Right cardiac atrium (tissue), 5 donors: ENCODE data around the gene SPATA46. TPM values are rescaled to one million over a fixed set of nuclear protein-coding genes. Genes with fewer than 3 reads are reported as not detected.

Experiments
- ATAC-seq, 2 donors: fragments of 200-7000 bp; cut with Tn5 transposase; one replicate each; pipeline versions ENCODE4 v1.8.0 to v1.9.1; 2020; ENCODE audit warnings: moderate library complexity in 2 of 2, mild to moderate bottlenecking in 1 of 2
- DNase-seq, 3 donors: peaks; one replicate each; pipeline ENCODE4 v3.0.0-alpha.2; 2020
- H3K27ac ChIP-seq: one replicate; pipeline ENCODE4 v1.5.1; 2013; ENCODE audit warnings: mild to moderate bottlenecking, low read length, control low read depth, moderate library complexity
- H3K27me3 ChIP-seq: one replicate; pipeline ENCODE4 v1.6.1; 2013; ENCODE audit not compliant: control insufficient read depth, insufficient read depth
- H3K4me1 ChIP-seq: one replicate; pipeline ENCODE4 v1.6.1; 2013; ENCODE audit warnings: low read length; ENCODE audit not compliant: control insufficient read depth, insufficient read depth
- H3K4me3 ChIP-seq: one replicate; pipeline ENCODE4 v1.5.1; 2013; ENCODE audit warnings: low read length, control low read depth
- H3K9me3 ChIP-seq: one replicate; pipeline ENCODE4 v1.6.1; 2013; ENCODE audit warnings: low read length; ENCODE audit not compliant: control insufficient read depth
- WGBS: extraction: QIAGEN DNeasy Blood & Tissue Kit; methylation state at CpG from one replicate; pipeline ENCODE4 v1.1.7; 2013; 5-methylcytosine and 5-hydroxymethylcytosine counted together
- intact Hi-C, 4 donors: fragments of 100-400 bp; cut with DNase I; formaldehyde crosslinking; loops; one replicate each; pipeline versions ENCODE4 v1.11.0 to v1.14.0; 2022 to 2023
- polyA plus RNA-seq: library from polyadenylated mRNA; stranded (reverse); fragments of 200-250 nt; gene quantifications from one replicate; pipeline ENCODE4 v1.2.3, GENCODE V29; 2013
- total RNA-seq, 4 donors: library from RNA; stranded (reverse); fragmentation: NEBNext Ultra II Directional; extraction: Animal tissue kit (Norgen Biotek cat#: 25700); gene quantifications; one replicate each; pipeline ENCODE4 v1.2.1, GENCODE V29; 2021
- donor health status: healthy with polysubstance abuse.
- donor health status: DM: no; HTN: yes; CAD: no.
- donor health status: DM: no; HTN: no; CAD: no.
- donor health status: DM: no; HTN: yes; CAD: no; lungs with severe emphysema.
- donor health status: DM: yes; HTN: yes; CAD: no.

Gene SPATA46
- total and polyA plus RNA-seq, 5 donors: not detected

DNA sequence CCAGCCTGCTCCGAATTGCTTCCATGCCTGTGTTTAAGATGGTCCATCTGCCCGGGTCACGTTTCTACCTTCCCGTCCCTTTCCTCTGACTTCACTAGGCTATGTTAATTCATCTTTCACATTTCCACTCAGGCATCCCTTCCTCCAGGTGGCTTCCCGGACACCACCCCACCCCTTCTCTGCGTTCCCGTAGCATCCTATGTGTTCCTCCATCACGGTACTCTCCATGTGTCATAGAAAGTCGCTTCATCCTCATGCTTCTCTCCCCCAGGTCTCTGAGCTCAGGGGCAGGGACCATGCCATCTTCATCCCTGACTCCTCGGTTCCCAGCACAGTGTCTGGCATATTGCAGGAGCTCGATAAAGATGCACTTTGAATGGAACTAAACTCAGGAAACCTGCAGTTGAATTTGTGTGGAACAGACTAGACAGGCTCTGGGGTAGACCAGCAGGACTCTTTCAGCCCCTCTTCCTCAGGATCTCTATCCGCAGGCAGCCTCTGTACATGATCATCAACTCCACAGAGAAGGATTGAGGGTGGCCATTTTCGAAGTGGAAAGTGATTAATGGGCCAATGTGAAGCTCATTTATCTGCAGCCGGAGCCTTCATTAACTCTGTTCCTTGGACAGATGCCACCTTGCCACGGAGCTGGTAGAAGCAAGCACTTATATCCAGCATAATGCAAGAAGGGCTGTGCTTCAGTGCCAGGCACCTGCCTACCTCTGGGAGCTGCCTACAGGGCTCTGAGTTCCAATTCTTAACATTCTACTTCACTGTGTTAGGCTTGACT, 13.9 kb upstream of the SPATA46 start:
- 77% methylated on average over 15 of the region's 15 CpGs for WGBS
- intact Hi-C loops: loop anchor here in 3 of 4 donors (5.0 to 10.0 kb wide), 2 partner anchors 333 to 336 kb away; no protein-coding TSS in a partner anchor
- Histone ChIP-seq H3K4me1 (no peaks in the 10 kb centered on the region), H3K4me3 (no peak overlapping the region), H3K27ac (no peak overlapping the region), H3K9me3 (no peaks in the 10 kb centered on the region), H3K27me3 (no peaks in the 10 kb centered on the region)
- ATAC-seq: no peak
- DNase-seq: no peak

DNA sequence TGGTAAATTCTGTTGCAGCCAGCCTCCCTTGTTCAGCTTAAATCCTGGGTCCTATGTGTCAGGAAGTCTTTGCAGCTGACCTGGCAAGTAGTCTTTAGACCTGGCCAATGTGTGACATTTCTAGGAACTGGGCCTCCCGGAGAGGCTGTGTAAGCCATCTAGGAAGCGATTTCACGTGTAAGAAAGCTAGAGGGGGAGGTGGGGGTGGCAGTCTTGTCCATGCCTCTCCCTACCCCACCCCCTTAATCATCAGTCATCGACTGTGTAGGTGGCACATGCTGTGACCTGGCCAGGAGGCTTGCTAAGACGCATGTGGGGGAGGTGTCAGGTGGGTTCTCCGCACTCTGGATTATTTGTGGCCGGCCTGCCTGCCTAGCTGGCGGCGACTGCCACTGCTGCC, 13.3 kb upstream of the SPATA46 start:
- WGBS: 69% methylated on average over 9 of the region's 9 CpGs
- no peaks in the 10 kb centered on the region for H3K27me3 ChIP-seq
- H3K27ac ChIP-seq: no peak overlapping the region
- DNase-seq (no peak), ATAC-seq (no peak)
- no peaks in the 10 kb centered on the region for H3K9me3 ChIP-seq
- no peak overlapping the region for H3K4me3 ChIP-seq
- H3K4me1 ChIP-seq: no peaks in the 10 kb centered on the region
- intact Hi-C loops: loop anchor here (5.0 to 10.0 kb wide), 2 partner anchors 333 to 335 kb away; no protein-coding TSS in a partner anchor

- WGBS: 56% methylated on average over 11 of the region's 11 CpGs
- ATAC-seq: peak in 1 of 2 donors; percentile 13
Measured at GRCh38 chr1:162389021-162389818, 12.6 kb upstream of the SPATA46 start.

DNA sequence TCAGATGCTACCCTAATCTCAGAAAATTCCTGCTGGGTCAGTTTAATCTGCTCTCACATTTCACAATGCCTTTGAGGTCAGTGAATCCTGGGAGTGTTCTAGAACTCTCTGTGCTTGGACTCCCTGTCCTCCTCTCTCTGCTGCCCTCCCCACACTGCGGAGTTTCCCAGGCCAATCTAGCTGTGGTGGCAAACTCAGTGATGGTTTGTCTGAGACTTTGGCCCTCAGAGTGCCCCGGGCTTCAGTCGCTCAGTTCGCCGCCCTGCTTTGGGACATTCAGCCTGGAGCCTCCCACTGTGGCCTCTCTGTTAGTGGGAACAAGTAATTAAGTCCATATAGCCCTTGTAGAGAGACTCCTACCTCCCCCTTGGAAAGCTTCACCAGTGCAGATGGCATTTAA, 12.0 kb upstream of the SPATA46 start:
- Histone ChIP-seq H3K27ac (no peak overlapping the region), H3K4me1 (no peaks in the 10 kb centered on the region), H3K4me3 (no peak overlapping the region), H3K27me3 (no peaks in the 10 kb centered on the region), H3K9me3 (no peaks in the 10 kb centered on the region)
- DNase-seq: peak in 1 of 3 donors; percentile 61
- peak; percentile 73 to 79 for ATAC-seq
- 94% methylated on average over 5 of the region's 5 CpGs for WGBS
- intact Hi-C loops: loop anchor here in 1 of 4 donors (5.0 kb wide), 1 partner anchor 331 kb away; no protein-coding TSS in a partner anchor

More at GRCh38 chr1:162389021-162389818, 12.6 kb upstream of the SPATA46 start:
- intact Hi-C loops: loop anchor here in 1 of 4 donors (5.0 kb wide), 1 partner anchor 332 kb away; no protein-coding TSS in a partner anchor
- no peaks in the 10 kb centered on the region for H3K4me1 ChIP-seq
- no peak overlapping the region for H3K27ac ChIP-seq
- H3K4me3 ChIP-seq: no peak overlapping the region
- no peaks in the 10 kb centered on the region for H3K27me3 ChIP-seq
- H3K9me3 ChIP-seq: no peaks in the 10 kb centered on the region
- no peak for DNase-seq

- Histone ChIP-seq H3K9me3 (no peaks in the 10 kb centered on the region), H3K27me3 (no peaks in the 10 kb centered on the region), H3K27ac (no peak overlapping the region), H3K4me1 (no peaks in the 10 kb centered on the region), H3K4me3 (no peak overlapping the region)
- 84% methylated on average over 8 of the region's 8 CpGs for WGBS
- intact Hi-C loops: loop anchor here in 1 of 4 donors (5.0 kb wide), 1 partner anchor 331 kb away; no protein-coding TSS in a partner anchor
- DNase-seq (no peak), ATAC-seq (no peak)
Measured at GRCh38 chr1:162388083-162388594, 11.5 kb upstream of the SPATA46 start.

GRCh38 chr1:162387226-162388082, 10.8 kb upstream of the SPATA46 start:
- WGBS: 59% methylated on average over 20 of the region's 20 CpGs
- H3K27me3 ChIP-seq: no peaks in the 10 kb centered on the region
- intact Hi-C loops: loop anchor here in 1 of 4 donors (5.0 kb wide), 1 partner anchor 330 kb away; no protein-coding TSS in a partner anchor

GRCh38 chr1:162386292-162387225, 9.9 kb upstream of the SPATA46 start:
- no peaks in the 10 kb centered on the region for H3K27me3 ChIP-seq
- intact Hi-C loops: loop anchor here in 1 of 4 donors (5.0 kb wide), 1 partner anchor 329 kb away; no protein-coding TSS in a partner anchor
- H3K9me3 ChIP-seq: no peaks in the 10 kb centered on the region
- H3K4me1 ChIP-seq: no peaks in the 10 kb centered on the region
- no peak overlapping the region for H3K27ac ChIP-seq
- WGBS: 87% methylated on average over 8 of the region's 8 CpGs
- DNase-seq: no peak
- no peak overlapping the region for H3K4me3 ChIP-seq
- no peak for ATAC-seq

More at GRCh38 chr1:162387226-162388082, 10.8 kb upstream of the SPATA46 start:
- DNase-seq (no peak), ATAC-seq (no peak)
- H3K9me3 ChIP-seq: no peaks in the 10 kb centered on the region
- H3K4me1 ChIP-seq: no peaks in the 10 kb centered on the region
- no peak overlapping the region for H3K27ac ChIP-seq
- H3K4me3 ChIP-seq: no peak overlapping the region

DNA sequence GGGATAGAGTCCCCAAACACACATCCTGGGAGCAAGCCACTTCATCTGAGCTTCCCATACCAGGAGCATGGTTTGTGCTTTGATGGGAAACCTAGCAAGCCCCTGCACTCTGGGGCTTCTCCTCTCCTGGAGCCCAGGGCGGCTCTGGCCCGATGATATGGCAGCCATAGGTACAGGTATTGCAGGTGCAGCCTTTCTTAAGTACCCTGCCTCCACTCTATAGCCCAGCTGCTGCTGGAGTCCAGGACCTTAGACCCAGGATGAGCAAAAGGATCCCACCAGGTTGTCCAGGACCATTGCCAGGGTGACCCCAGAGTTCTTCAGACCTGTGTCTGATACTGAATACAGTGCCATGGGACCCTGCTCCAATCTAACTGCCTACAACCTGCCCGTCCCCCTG, 9.0 kb upstream of the SPATA46 start:
- Histone ChIP-seq H3K9me3 (no peaks in the 10 kb centered on the region), H3K4me3 (no peak overlapping the region), H3K4me1 (no peaks in the 10 kb centered on the region), H3K27ac (no peak overlapping the region), H3K27me3 (no peaks in the 10 kb centered on the region)
- 79% methylated on average over 3 of the region's 3 CpGs for WGBS
- DNase-seq (no peak), ATAC-seq (no peak)
- intact Hi-C loops: loop anchor here in 1 of 4 donors (5.0 kb wide), 1 partner anchor 328 kb away; no protein-coding TSS in a partner anchor

GRCh38 chr1:162385280-162385623, 8.6 kb upstream of the SPATA46 start:
- no peaks in the 10 kb centered on the region for H3K4me1 ChIP-seq
- intact Hi-C loops: loop anchor here in 1 of 4 donors (5.0 kb wide), 1 partner anchor 328 kb away; no protein-coding TSS in a partner anchor

More at GRCh38 chr1:162385280-162385623, 8.6 kb upstream of the SPATA46 start:
- DNase-seq: no peak
- Histone ChIP-seq H3K27ac (no peak overlapping the region), H3K9me3 (no peaks in the 10 kb centered on the region), H3K4me3 (no peak overlapping the region), H3K27me3 (no peaks in the 10 kb centered on the region)
- 78% methylated on average over 3 of the region's 3 CpGs for WGBS
- no peak for ATAC-seq
